GM19397 (cell line): ENCODE measurements around the gene ING1.
"Not testable (repeated sequence)": the region's sequence is repeated elsewhere in the genome, so short reads cannot be mapped to it uniquely, and the experiment has no call there.

Experiments
- ATAC-seq: cut with Tn5 transposase; IDR thresholded peaks from one replicate; pipeline ENCODE4 v1.9.1; 2021; ENCODE audit warnings: mild to moderate bottlenecking, moderate library complexity; ENCODE audit not compliant: unreplicated experiment

Gene ING1

GRCh38 chr13:110714797-110715394, 1.4 kb downstream of the ING1 start:
- ATAC-seq: no peak

GRCh38 chr13:110715395-110716246, 2.1 kb downstream of the ING1 start:
- peak; percentile 55 for ATAC-seq

- no peak for ATAC-seq
Observed at GRCh38 chr13:110716247-110716515, 2.7 kb downstream of the ING1 start.

GRCh38 chr13:110719036-110719710, 5.7 kb downstream of the ING1 start:
- ATAC-seq: no peak

GRCh38 chr13:110722971-110723370, 9.5 kb downstream of the ING1 start:
- ATAC-seq: no peak

- no peak for ATAC-seq
Observed at GRCh38 chr13:110723598-110723997, 10.1 kb downstream of the ING1 start.

GRCh38 chr13:110726153-110726552, 12.7 kb downstream of the ING1 start:
- ATAC-seq: not testable (repeated sequence)

- no peak for ATAC-seq
Observed at GRCh38 chr13:110726726-110727125, 13.2 kb downstream of the ING1 start.

- ATAC-seq: no peak
Observed at GRCh38 chr13:110731072-110731471, 17.6 kb downstream of the ING1 start.

GRCh38 chr13:110734561-110734960, 21.1 kb downstream of the ING1 start:
- no peak for ATAC-seq

- ATAC-seq: no peak
Observed at GRCh38 chr13:110737555-110737954, 24.1 kb downstream of the ING1 start.

GRCh38 chr13:110743687-110744086, 30.2 kb downstream of the ING1 start:
- no peak for ATAC-seq

- no peak for ATAC-seq
Observed at GRCh38 chr13:110746438-110746837, 32.9 kb downstream of the ING1 start.

- ATAC-seq: no peak
Observed at GRCh38 chr13:110748271-110748670, 34.8 kb downstream of the ING1 start.

- no peak for ATAC-seq
Observed at GRCh38 chr13:110756219-110756631, 42.7 kb downstream of the ING1 start.

GRCh38 chr13:110757296-110757695, 43.8 kb downstream of the ING1 start:
- no peak for ATAC-seq

GRCh38 chr13:110758195-110758805, 44.8 kb downstream of the ING1 start:
- no peak for ATAC-seq

- no peak for ATAC-seq
Observed at GRCh38 chr13:110759710-110760109, 46.2 kb downstream of the ING1 start.

- ATAC-seq: no peak
Observed at GRCh38 chr13:110760611-110761010, 47.1 kb downstream of the ING1 start.

- ATAC-seq: no peak
Observed at GRCh38 chr13:110766671-110767430, 53.4 kb downstream of the ING1 start.

GRCh38 chr13:110767476-110767875, 54.0 kb downstream of the ING1 start:
- ATAC-seq: no peak
